Naive thymus-derived CD4-positive, alpha-beta T cell (primary cell): ENCODE measurements around the gene SMC5. TPM values are rescaled to one million over a fixed set of nuclear protein-coding genes. Genes with fewer than 3 reads are reported as not detected.
"Not testable (repeated sequence)": the region's sequence is repeated elsewhere in the genome, so short reads cannot be mapped to it uniquely, and the experiment has no call there.

Experiments used
- ATAC-seq: fragments of 150-1000 bp; cut with Tn5 transposase; 2 replicates; pipeline ENCODE4 v1.10.0; 2021; ENCODE audit warnings: mild to moderate bottlenecking, moderate library complexity
- CTCF ChIA-PET: fragments of 350-600 bp; sonication (Branson Sonifier 250); formaldehyde crosslinking; loops from one replicate; lab custom pipeline; 2021; ENCODE audit warnings: antibody characterized with exemption; lab: Charles Lee
- POLR2A ChIA-PET: fragments of 350-600 bp; sonication (Branson Sonifier 250); formaldehyde crosslinking; loops from one replicate; lab custom pipeline; 2021; ENCODE audit warnings: antibody characterized with exemption, inconsistent platforms; lab: Charles Lee
- DNase-seq, 9 donors: peaks; one replicate each; pipeline versions ENCODE4 v3.0.0 to v3.0.0-alpha.2; 2020 to 2022; ENCODE audit warnings: mixed read lengths in 1 of 9
- H3K27ac ChIP-seq: one replicate; pipeline ENCODE4 v1.7.0; 2013; ENCODE audit warnings: mild to moderate bottlenecking, low read depth, low read length, moderate library complexity
- H3K27me3 ChIP-seq, 2 donors: one replicate each; pipeline ENCODE4 v1.7.0; 2013; ENCODE audit warnings: low read length in 2 of 2, mild to moderate bottlenecking in 2 of 2, moderate library complexity in 2 of 2; ENCODE audit not compliant: control insufficient read depth in 2 of 2, insufficient read depth in 2 of 2
- H3K36me3 ChIP-seq, 3 experiments: 1 replicate in 2 of 3; 2 replicates in 1 of 3; pipeline ENCODE4 v1.7.0; 2013; ENCODE audit warnings: low read length in 3 of 3, mild to moderate bottlenecking in 3 of 3, moderate library complexity in 1 of 3; ENCODE audit not compliant: insufficient read depth in 3 of 3, control insufficient read depth in 2 of 3
- H3K4me1 ChIP-seq, 2 donors: one replicate each; pipeline ENCODE4 v1.7.0; 2013; ENCODE audit warnings: low read length in 2 of 2, mild to moderate bottlenecking in 2 of 2, moderate library complexity in 1 of 2; ENCODE audit not compliant: control insufficient read depth in 2 of 2, insufficient read depth in 2 of 2
- H3K4me3 ChIP-seq: 2 replicates; pipeline ENCODE4 v1.7.0; 2013; ENCODE audit warnings: mild to moderate bottlenecking, low read length
- H3K9me3 ChIP-seq, 3 experiments: 1 replicate in 2 of 3; 2 replicates in 1 of 3; pipeline ENCODE4 v1.7.0; 2013; ENCODE audit warnings: low read length in 3 of 3; ENCODE audit not compliant: control insufficient read depth in 2 of 3
- H3K27ac Mint-ChIP-seq, 9 donors: one replicate each; pipeline ENCODE4 v1.8.0; 2020 to 2022; ENCODE audit warnings: mixed read lengths in 9 of 9, mild to moderate bottlenecking in 8 of 9, moderate library complexity in 5 of 9, inconsistent platforms in 2 of 9
- H3K27me3 Mint-ChIP-seq, 5 donors: one replicate each; pipeline ENCODE4 v1.8.0; 2021 to 2022; ENCODE audit warnings: mixed read lengths in 5 of 5, mild to moderate bottlenecking in 1 of 5
- H3K36me3 Mint-ChIP-seq, 5 donors: one replicate each; pipeline ENCODE4 v1.8.0; 2020 to 2022; ENCODE audit warnings: mixed read lengths in 5 of 5, mild to moderate bottlenecking in 3 of 5, inconsistent platforms in 1 of 5
- H3K4me1 Mint-ChIP-seq, 7 donors: one replicate each; pipeline ENCODE4 v1.8.0; 2020 to 2022; ENCODE audit warnings: mixed read lengths in 7 of 7, mild to moderate bottlenecking in 3 of 7, inconsistent platforms in 1 of 7
- H3K4me3 Mint-ChIP-seq, 10 donors: one replicate each; pipeline ENCODE4 v1.8.0; 2020 to 2022; ENCODE audit warnings: mild to moderate bottlenecking in 10 of 10, mixed read lengths in 10 of 10, moderate library complexity in 6 of 10, inconsistent platforms in 2 of 10
- H3K9me3 Mint-ChIP-seq, 11 donors: one replicate each; pipeline ENCODE4 v1.8.0; 2020 to 2022; ENCODE audit warnings: mixed read lengths in 11 of 11, mild to moderate bottlenecking in 4 of 11, inconsistent platforms in 1 of 11, moderate library complexity in 1 of 11
- intact Hi-C, 2 donors: fragments of 100-400 bp; cut with micrococcal nuclease; formaldehyde crosslinking; loops; one replicate each; pipeline ENCODE4 v1.15.1; 2023
- polyA plus RNA-seq, 2 donors: library from polyadenylated mRNA; unstranded; fragments of 300-500 nt; fragmentation: Illumina TruSeq; gene quantifications; one replicate each; pipeline ENCODE4 v1.2.3, GENCODE V29; 2021
- total RNA-seq, 6 experiments: library from RNA in 5 of 6; stranded (reverse) in 5 of 6; gene quantifications; 1 replicate in 5 of 6; 2 replicates in 1 of 6; pipeline ENCODE4 v1.2.3 and lab custom pipeline; 2021 to 2026

SMC5 gene
- total and polyA plus RNA-seq, 7 experiments from 2014 or later, result 15.6 to 44.6 (median 29.6) TPM

GRCh38 chr9:70228611-70229010 is 30.2 kb upstream of the SMC5 start:
- ChIA-PET POLR2A (no interaction called here), CTCF (interaction anchor here (0.6 kb wide), 1 partner anchor 108 kb away, joined by 3 read pairs; no protein-coding TSS in a partner anchor)
- peaks cover 0 to 1% (median 0%) of the 10 kb centered on the region in 11 donors for H3K9me3 Mint-ChIP-seq
- Histone ChIP-seq H3K4me1 (no peaks in the 10 kb centered on the region), H3K4me3 (no peak overlapping the region), H3K9me3 (no peaks in the 10 kb centered on the region), H3K27ac (no peak overlapping the region), H3K36me3 (no peaks in the 10 kb centered on the region), H3K27me3 (no peaks in the 10 kb centered on the region)
- H3K27ac Mint-ChIP-seq, result no peak overlapping the region
- H3K36me3 Mint-ChIP-seq, result peaks cover 0 to 9% (median 7%) of the 10 kb centered on the region in 5 donors
- H3K27me3 Mint-ChIP-seq, result no peaks in the 10 kb centered on the region
- intact Hi-C loops, result no loop called here
- DNase-seq (no peak), ATAC-seq (no peak)
- H3K4me3 Mint-ChIP-seq, result no peak overlapping the region
- peaks cover 0 to 1% (median 0%) of the 10 kb centered on the region in 7 donors for H3K4me1 Mint-ChIP-seq

GRCh38 chr9:70229026-70229425 is 29.8 kb upstream of the SMC5 start:
- no peak overlapping the region for H3K27ac Mint-ChIP-seq
- H3K27me3 ChIP-seq, result no peaks in the 10 kb centered on the region
- no peaks in the 10 kb centered on the region for H3K4me1 ChIP-seq
- H3K27me3 Mint-ChIP-seq, result no peaks in the 10 kb centered on the region
- H3K9me3 ChIP-seq, result no peaks in the 10 kb centered on the region
- peaks cover 0 to 5% (median 0%) of the 10 kb centered on the region in 7 donors for H3K4me1 Mint-ChIP-seq
- CTCF ChIA-PET, result no interaction called here
- no peaks in the 10 kb centered on the region for H3K36me3 ChIP-seq
- no peak overlapping the region for H3K4me3 ChIP-seq
- ATAC-seq, result no peak
- peaks cover 0 to 13% (median 10%) of the 10 kb centered on the region in 5 donors for H3K36me3 Mint-ChIP-seq
- DNase-seq, result no peak
- POLR2A ChIA-PET, result no interaction called here
- intact Hi-C loops, result no loop called here
- no peak overlapping the region for H3K4me3 Mint-ChIP-seq
- no peak overlapping the region for H3K27ac ChIP-seq
- peaks cover 0 to 5% (median 0%) of the 10 kb centered on the region in 11 donors for H3K9me3 Mint-ChIP-seq

GRCh38 chr9:70229579-70229978 is 29.2 kb upstream of the SMC5 start:
- Histone ChIP-seq H3K36me3 (no peaks in the 10 kb centered on the region), H3K4me1 (no peaks in the 10 kb centered on the region), H3K27ac (no peak overlapping the region), H3K27me3 (no peaks in the 10 kb centered on the region), H3K9me3 (no peaks in the 10 kb centered on the region), H3K4me3 (no peak overlapping the region)
- no peak for ATAC-seq
- H3K27ac Mint-ChIP-seq, result no peak overlapping the region
- H3K4me3 Mint-ChIP-seq, result no peak overlapping the region
- peaks cover 0 to 5% (median 0%) of the 10 kb centered on the region in 11 donors for H3K9me3 Mint-ChIP-seq
- ChIA-PET POLR2A (no interaction called here), CTCF (no interaction called here)
- intact Hi-C loops, result no loop called here
- H3K4me1 Mint-ChIP-seq, result peaks cover 0 to 6% (median 0%) of the 10 kb centered on the region in 7 donors
- H3K27me3 Mint-ChIP-seq, result no peaks in the 10 kb centered on the region
- peaks cover 0 to 13% (median 10%) of the 10 kb centered on the region in 5 donors for H3K36me3 Mint-ChIP-seq
- no peak for DNase-seq

GRCh38 chr9:70232476-70232875 is 26.3 kb upstream of the SMC5 start:
- ATAC-seq, result no peak
- no peak overlapping the region for H3K4me3 Mint-ChIP-seq
- Histone ChIP-seq H3K27ac (no peak overlapping the region), H3K4me1 (no peaks in the 10 kb centered on the region), H3K4me3 (no peak overlapping the region), H3K27me3 (no peaks in the 10 kb centered on the region), H3K36me3 (no peaks in the 10 kb centered on the region), H3K9me3 (no peaks in the 10 kb centered on the region)
- no peak for DNase-seq
- ChIA-PET POLR2A (no interaction called here), CTCF (no interaction called here)
- H3K27me3 Mint-ChIP-seq, result no peaks in the 10 kb centered on the region
- H3K9me3 Mint-ChIP-seq, result peaks cover 0 to 13% (median 5%) of the 10 kb centered on the region in 11 donors
- H3K27ac Mint-ChIP-seq, result no peak overlapping the region
- H3K4me1 Mint-ChIP-seq, result peaks cover 0 to 6% (median 0%) of the 10 kb centered on the region in 7 donors
- intact Hi-C loops, result no loop called here
- H3K36me3 Mint-ChIP-seq, result peaks cover 0 to 29% (median 26%) of the 10 kb centered on the region in 5 donors

- H3K4me1 Mint-ChIP-seq, H3K4me3 Mint-ChIP-seq, DNase-seq, H3K27ac ChIP-seq, H3K4me1 ChIP-seq, H3K9me3 ChIP-seq, H3K27ac Mint-ChIP-seq, POLR2A ChIA-PET, ATAC-seq, CTCF ChIA-PET, H3K4me3 ChIP-seq, H3K36me3 ChIP-seq, intact Hi-C loops, H3K27me3 ChIP-seq, H3K27me3 Mint-ChIP-seq: not testable (repeated sequence)
- Mint-ChIP-seq H3K36me3 (peaks cover 0 to 35% (median 26%) of the 10 kb centered on the region in 5 donors), H3K9me3 (peaks cover 0 to 16% (median 7%) of the 10 kb centered on the region in 11 donors)
Measured at GRCh38 chr9:70234208-70234607, 24.6 kb upstream of the SMC5 start.

- POLR2A ChIA-PET, H3K4me3 Mint-ChIP-seq, intact Hi-C loops, H3K4me1 Mint-ChIP-seq, H3K27me3 ChIP-seq, H3K27ac Mint-ChIP-seq, DNase-seq, ATAC-seq, H3K4me3 ChIP-seq, H3K9me3 Mint-ChIP-seq, CTCF ChIA-PET, H3K4me1 ChIP-seq, H3K36me3 Mint-ChIP-seq, H3K27ac ChIP-seq, H3K36me3 ChIP-seq, H3K9me3 ChIP-seq: not testable (repeated sequence)
- peaks cover 0 to 31% (median 5%) of the 10 kb centered on the region in 5 donors for H3K27me3 Mint-ChIP-seq
Measured at GRCh38 chr9:70245952-70246351, 12.8 kb upstream of the SMC5 start.

GRCh38 chr9:70250221-70250620 is 8.6 kb upstream of the SMC5 start:
- Mint-ChIP-seq H3K36me3 (no peaks in the 10 kb centered on the region), H3K27ac (no peak overlapping the region), H3K4me1 (peaks cover 0 to 13% (median 4%) of the 10 kb centered on the region in 7 donors), H3K9me3 (peaks cover 0 to 2% (median 0%) of the 10 kb centered on the region in 11 donors), H3K4me3 (no peak overlapping the region), H3K27me3 (peaks cover 0 to 15% (median 5%) of the 10 kb centered on the region in 5 donors)
- no peaks in the 10 kb centered on the region for H3K27me3 ChIP-seq
- no peak overlapping the region for H3K4me3 ChIP-seq
- CTCF ChIA-PET, result no interaction called here
- intact Hi-C loops, result loop anchor here in 1 of 2 donors (10.0 kb wide), 1 partner anchor 1215 kb away; the partner anchor contains the start of gene FXN
- H3K36me3 ChIP-seq, result no peaks in the 10 kb centered on the region
- ATAC-seq (no peak), DNase-seq (no peak)
- POLR2A ChIA-PET, result no interaction called here
- no peak overlapping the region for H3K27ac ChIP-seq
- H3K4me1 ChIP-seq, result no peaks in the 10 kb centered on the region
- no peaks in the 10 kb centered on the region for H3K9me3 ChIP-seq
